K562 (cell line): ENCODE data around the gene ADGRB3. TPM values are rescaled to one million over a fixed set of nuclear protein-coding genes. Genes with fewer than 3 reads are reported as not detected.

Experiments
- ATAC-seq: fragments of 200-7000 bp; cut with Tn5 transposase; 3 replicates; pipeline ENCODE4 v1.9.1; 2020; ENCODE audit warnings: moderate library complexity
- BruUV-seq: library from RNA; stranded (reverse); fragments of 400-500 nt; replicated peaks from 2 replicates; lab custom pipeline; 2021; lab: Mats Ljungman, UMichigan
- CTCF ChIA-PET: fragments of 300-600 bp; formaldehyde crosslinking; extraction: SDS; loops from one replicate; lab custom pipeline; 2021; ENCODE audit warnings: low intra/inter-chr PET ratio; lab: Yijun Ruan, JAX
- POLR2A ChIA-PET: fragments of 300-600, 350-650 bp; sonication (Branson Sonifier 250); formaldehyde crosslinking; extraction: SDS; loops from one replicate; lab custom pipeline; 2021; ENCODE audit warnings: antibody characterized with exemption, inconsistent platforms; lab: Yijun Ruan, JAX
- DNase-seq, 4 experiments: peaks; one replicate each; pipeline versions ENCODE4 v3.0.0 to v3.0.0-alpha.2; 2011 to 2018; ENCODE audit warnings: low spot score in 3 of 4, mixed read lengths in 3 of 4; ENCODE audit errors: extremely low read depth in 1 of 4
- FAIRE-seq: peaks from 2 replicates; lab custom pipeline; 2011; peaks lifted over from hg19 to GRCh38; lab: Jason Lieb, UNC
- H2AFZ ChIP-seq: 2 replicates; pipeline ENCODE4 v1.6.0; 2011; ENCODE audit warnings: low read depth, low read length, control low read depth, inconsistent platforms
- H3K27ac ChIP-seq: fragments of 200-600 bp; 3 replicates; pipeline ENCODE4 v1.8.0; 2011; ENCODE audit warnings: low read depth, mild to moderate bottlenecking, control low read depth, inconsistent platforms, low read length, moderate library complexity, mixed read lengths; ENCODE audit errors: extremely low read depth
- H3K27me3 ChIP-seq, 2 experiments: fragments of 300-600 bp in 1 of 2; 2 replicates in 1 of 2; 3 replicates in 1 of 2; pipeline versions ENCODE4 v1.6.0 to v1.8.0; 2011; ENCODE audit warnings: inconsistent platforms in 2 of 2, low read length in 2 of 2, mild to moderate bottlenecking in 1 of 2, mixed read lengths in 1 of 2, moderate library complexity in 1 of 2; ENCODE audit not compliant: control insufficient read depth in 2 of 2, insufficient read depth in 2 of 2
- H3K36me3 ChIP-seq: fragments of 300-600 bp; 3 replicates; pipeline ENCODE4 v1.8.0; 2011; ENCODE audit warnings: mild to moderate bottlenecking, low read length, inconsistent platforms; ENCODE audit not compliant: control insufficient read depth, insufficient read depth
- H3K4me1 ChIP-seq, 2 experiments: fragments of 200-600 bp in 1 of 2; replicated peaks in 1 of 2; 2 replicates in 1 of 2; 3 replicates in 1 of 2; pipeline versions ENCODE4 v1.5.1 to v1.8.0; 2011; ENCODE audit warnings: inconsistent platforms in 2 of 2, low read length in 2 of 2, mild to moderate bottlenecking in 1 of 2, mixed read lengths in 1 of 2, moderate library complexity in 1 of 2; ENCODE audit not compliant: control insufficient read depth in 2 of 2, insufficient read depth in 2 of 2
- H3K4me2 ChIP-seq: 2 replicates; pipeline ENCODE4 v1.6.1; 2011; ENCODE audit warnings: low read length, control low read depth, inconsistent platforms, mixed read lengths; ENCODE audit not compliant: insufficient read depth
- H3K4me3 ChIP-seq: fragments of 200-600 bp; sonication (generic), shearing (Covaris generic); 2 replicates; pipeline ENCODE4 v1.5.1; 2016; ENCODE audit warnings: control low read depth, inconsistent platforms
- H3K79me2 ChIP-seq: fragments of 200-600 bp; 3 replicates; pipeline ENCODE4 v1.8.0; 2011; ENCODE audit warnings: low read length, inconsistent platforms; ENCODE audit not compliant: control insufficient read depth, insufficient read depth
- H3K9ac ChIP-seq, 2 experiments: 2 replicates each; pipeline versions ENCODE4 v1.6.0 to v1.6.1; 2011; ENCODE audit warnings: low read depth in 2 of 2, low read length in 2 of 2, control low read depth in 1 of 2, inconsistent platforms in 1 of 2, mild to moderate bottlenecking in 1 of 2, mixed read lengths in 1 of 2; ENCODE audit not compliant: insufficient read depth in 1 of 2
- H3K9me1 ChIP-seq: one replicate; pipeline ENCODE4 v1.6.0; 2011; ENCODE audit warnings: inconsistent platforms, mild to moderate bottlenecking, low read length, moderate library complexity; ENCODE audit not compliant: control insufficient read depth, insufficient read depth
- H3K9me3 ChIP-seq: replicated peaks from 2 replicates; pipeline ENCODE4 v1.5.1; 2011; ENCODE audit warnings: low read depth, low read length, inconsistent platforms; ENCODE audit not compliant: control insufficient read depth, insufficient read depth
- H4K20me1 ChIP-seq: replicated peaks from 2 replicates; pipeline ENCODE4 v1.6.1; 2011; ENCODE audit warnings: low read length, inconsistent platforms, mixed read lengths; ENCODE audit not compliant: control insufficient read depth, insufficient read depth
- DIDO1 ChIP-seq: fragments of 450-650 bp; IDR thresholded peaks from 2 replicates; pipeline ENCODE4 v1.6.1; 2016; ENCODE audit warnings: low read depth, missing biosample characterization, missing genetic modification characterization
- FOXJ2 ChIP-seq: fragments of 200-800 bp; sonication (Bioruptor generic); IDR thresholded peaks from 2 replicates; pipeline ENCODE4 v1.6.1; 2016; ENCODE audit warnings: missing genetic modification characterization, missing compliant biosample characterization
- GABPB1 ChIP-seq: sonication (generic); formaldehyde crosslinking; IDR thresholded peaks from 2 replicates; pipeline ENCODE4 v1.8.0; 2022; ENCODE audit warnings: mild to moderate bottlenecking, missing genetic modification reagents
- ID3 ChIP-seq, 2 experiments: fragments of 250-450 bp in 1 of 2; fragments of 450-650 bp in 1 of 2; sonication (Bioruptor Pico) in 1 of 2; IDR thresholded peaks; 2 replicates each; pipeline versions ENCODE4 v1.6.1 to v1.8.0; 2016 to 2021; ENCODE audit warnings: mild to moderate bottlenecking in 2 of 2, moderate library complexity in 2 of 2, missing compliant biosample characterization in 1 of 2, missing genetic modification characterization in 1 of 2
- ILF3 ChIP-seq: fragments of 450-650 bp; IDR thresholded peaks from 2 replicates; pipeline ENCODE4 v1.6.1; 2018; ENCODE audit warnings: antibody characterized with exemption, mild to moderate bottlenecking, moderate library complexity, borderline replicate concordance
- NONO ChIP-seq, 2 experiments: fragments of 200-400 bp in 1 of 2; fragments of 450-650 bp in 1 of 2; formaldehyde crosslinking in 1 of 2; IDR thresholded peaks; 2 replicates each; pipeline ENCODE4 v1.6.1; 2017; ENCODE audit warnings: low read depth in 2 of 2, mild to moderate bottlenecking in 2 of 2, moderate library complexity in 2 of 2, low read length in 1 of 2
- ZEB2 ChIP-seq: fragments of 450-650 bp; IDR thresholded peaks from 2 replicates; pipeline ENCODE4 v1.6.1; 2016
- ZMIZ1 ChIP-seq, 2 experiments: fragments of 150-350 bp in 1 of 2; IDR thresholded peaks; 2 replicates each; pipeline ENCODE4 v1.6.1; 2012 to 2016; ENCODE audit warnings: low read depth in 2 of 2, low read length in 2 of 2, mild to moderate bottlenecking in 1 of 2, moderate library complexity in 1 of 2
- ZNF696 ChIP-seq: fragments of 250-450 bp; sonication (Bioruptor Pico); conservative IDR thresholded peaks from 2 replicates; pipeline ENCODE4 v1.4.0; 2020; ENCODE audit warnings: mild to moderate bottlenecking, moderate library complexity
- ZNF75A ChIP-seq: fragments of 450-650 bp; formaldehyde crosslinking; IDR thresholded peaks from 2 replicates; pipeline ENCODE4 v1.4.0; 2020; ENCODE audit warnings: mild to moderate bottlenecking
- ZNF830 ChIP-seq: fragments of 250-450 bp; sonication (Bioruptor Pico); IDR thresholded peaks from 2 replicates; pipeline ENCODE4 v1.5.0; 2021; ENCODE audit warnings: mild to moderate bottlenecking
- WGBS: fragments of 100-300 bp; shearing (Covaris generic); methylation state at CpG from one replicate; pipeline ENCODE4 v1.1.6; 2016; ENCODE audit warnings: low coverage, mixed read lengths; ENCODE audit not compliant: insufficient coverage; ENCODE audit errors: missing lambda C conversion rate; 5-methylcytosine and 5-hydroxymethylcytosine counted together
- in situ Hi-C: fragments of 300-500 bp; cut with MboI; formaldehyde crosslinking; loops from 4 replicates; pipeline ENCODE4 v1.15.0; 2018; ENCODE audit warnings: inconsistent platforms, mixed read lengths
- intact Hi-C: fragments of 100-400 bp; cut with micrococcal nuclease; formaldehyde crosslinking; loops from 2 replicates; pipeline ENCODE4 v1.14.2; 2022
- polyA plus RNA-seq, 8 experiments: library from polyadenylated mRNA; depleted of rRNA in 4 of 8; stranded (reverse) in 5 of 8; unstranded in 3 of 8; fragments of >200 nt; fragmentation: Nextera tagmentation in 2 of 8; fragmentation: Illumina TruSeq in 1 of 8; extraction: Ambion mirVana in 2 of 8; extraction: Trizol in 1 of 8; gene quantifications; 2 replicates each; pipeline versions ENCODE4 v1.2.1 to v1.2.3, GENCODE V29; 2011 to 2014; ENCODE audit warnings: inconsistent platforms in 1 of 8, missing spikeins in 1 of 8
- total RNA-seq, 7 experiments: library from RNA; depleted of rRNA in 6 of 7; stranded (reverse); fragments of >200 nt in 6 of 7; fragmentation: Illumina TruSeq in 2 of 7; extraction: Trizol in 2 of 7; gene quantifications; 2 replicates each; pipeline versions ENCODE4 v1.2.1 to v1.2.3, GENCODE V29; 2011 to 2021; ENCODE audit warnings: low replicate concordance in 1 of 7

Gene ADGRB3
- total and polyA plus RNA-seq, 9 of the 15 experiments (the other 6 are each of a cell fraction or from before 2014, with no cell fraction given): 0.90 to 7.8 (median 2.4) TPM

GRCh38 chr6:69398729-69399128 is 763.6 kb downstream of the ADGRB3 start:
- Histone ChIP-seq H2AFZ (no peak overlapping the region), H3K36me3 (no peaks in the 10 kb centered on the region), H3K79me2 (no peaks in the 10 kb centered on the region), H3K4me2 (no peak overlapping the region), H3K9me3 (no peaks in the 10 kb centered on the region), H3K9ac (no peak overlapping the region), H3K27me3 (no peaks in the 10 kb centered on the region), H3K4me3 (no peak overlapping the region), H3K9me1 (no peaks in the 10 kb centered on the region), H3K27ac (no peak overlapping the region), H4K20me1 (no peaks in the 10 kb centered on the region), H3K4me1 (no peaks in the 10 kb centered on the region)
- FAIRE-seq: no peak
- CTCF ChIA-PET: no interaction called here
- BruUV-seq: no TSS peak
- TF ChIP-seq GABPB1 (CRISPR knock-in tag) (no peak), FOXJ2 (tag) (no peak), ZNF75A (CRISPR knock-in tag) (no peak), ZMIZ1 (IDR thresholded peaks at IDR 0.05; ENCODE audit: low read depth in 2 of 2, low read length in 2 of 2) (no peak), ZNF696 (CRISPR knock-in tag) (no peak), ZNF830 (CRISPR knock-in tag) (no peak), ZEB2 (no peak), ID3 (CRISPR knock-in tag; IDR thresholded peaks at IDR 0.05) (no peak), ID3 (tag; IDR thresholded peaks at IDR 0.05) (no peak), ILF3 (no peak), NONO (IDR thresholded peaks at IDR 0.05; ENCODE audit: low read depth in 2 of 2, low read length in 1 of 2) (no peak), DIDO1 (no peak)
- POLR2A ChIA-PET: no interaction called here
- DNase-seq: no peak
- intact Hi-C loops: no loop called here
- WGBS: 8% methylated on average over 2 of the region's 2 CpGs
- no peak for ATAC-seq
- in situ Hi-C loops: no loop called here
